SK-N-DZ (cell line): Measurements from ENCODE around the gene MCEMP1. TPM values are rescaled to one million over a fixed set of nuclear protein-coding genes. Genes with fewer than 3 reads are reported as not detected.

Experiments
- DNase-seq: peaks from one replicate; pipeline ENCODE4 v3.0.0-alpha.2; 2015; ENCODE audit warnings: low spot score
- polyA plus RNA-seq, 2 experiments: library from polyadenylated mRNA; depleted of rRNA; stranded (reverse); fragments of >200 nt; gene quantifications; 2 replicates each; pipeline ENCODE4 v1.2.3, GENCODE V29; 2014

Gene MCEMP1, protein sequence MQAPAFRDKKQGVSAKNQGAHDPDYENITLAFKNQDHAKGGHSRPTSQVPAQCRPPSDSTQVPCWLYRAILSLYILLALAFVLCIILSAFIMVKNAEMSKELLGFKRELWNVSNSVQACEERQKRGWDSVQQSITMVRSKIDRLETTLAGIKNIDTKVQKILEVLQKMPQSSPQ
- polyA plus RNA-seq (2014; cell fraction: cytosol; rRNA removed) = not detected in 2 replicates
- not detected in 2 replicates for polyA plus RNA-seq (2014; cell fraction: nucleus; rRNA removed)

DNA sequence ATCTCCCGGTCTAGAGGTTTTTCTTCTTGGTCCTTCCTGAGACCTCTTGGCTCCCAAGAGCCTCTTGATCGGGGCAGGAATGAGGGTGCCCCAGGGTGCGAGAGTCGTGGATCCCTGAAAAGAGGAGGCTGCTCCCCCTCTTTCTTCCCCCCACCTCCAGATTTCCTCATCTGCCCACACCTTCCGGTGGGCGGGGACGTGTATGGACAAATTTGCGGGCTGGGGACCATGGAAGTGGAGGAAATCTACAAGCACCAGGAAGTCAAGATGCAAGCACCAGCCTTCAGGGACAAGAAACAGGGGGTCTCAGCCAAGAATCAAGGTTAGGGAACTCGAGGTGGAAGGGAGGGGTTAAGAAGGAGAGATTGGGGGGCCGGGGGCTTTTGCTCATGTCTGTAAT, at the start of gene MCEMP1:
MCEMP1 (plus strand) TSS at position 237 of the 400 bp plus-strand sequence; CDS start at position 268, 31 bp downstream.
- no peak for DNase-seq

DNA sequence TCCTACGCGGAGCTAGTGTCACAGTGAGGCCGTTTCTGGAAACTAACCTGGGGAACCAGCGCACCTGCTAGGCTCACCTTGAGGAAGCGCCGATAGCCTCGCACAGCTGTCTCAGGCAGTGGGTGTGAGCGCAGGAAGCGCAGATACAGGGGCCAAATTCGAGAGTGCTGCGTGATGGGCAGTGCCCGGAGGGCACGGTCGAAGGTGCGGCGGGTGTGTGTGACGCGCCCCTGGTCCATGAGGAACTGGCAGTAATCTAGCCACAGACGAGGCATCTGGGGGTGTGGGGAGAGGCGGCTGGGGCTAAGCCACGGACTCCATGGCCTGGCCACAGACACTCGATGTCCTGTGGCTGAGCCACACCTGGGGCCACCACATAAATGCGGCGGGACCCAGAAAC, 49.7 kb upstream of the MCEMP1 start:
- DNase-seq = no peak

DNA sequence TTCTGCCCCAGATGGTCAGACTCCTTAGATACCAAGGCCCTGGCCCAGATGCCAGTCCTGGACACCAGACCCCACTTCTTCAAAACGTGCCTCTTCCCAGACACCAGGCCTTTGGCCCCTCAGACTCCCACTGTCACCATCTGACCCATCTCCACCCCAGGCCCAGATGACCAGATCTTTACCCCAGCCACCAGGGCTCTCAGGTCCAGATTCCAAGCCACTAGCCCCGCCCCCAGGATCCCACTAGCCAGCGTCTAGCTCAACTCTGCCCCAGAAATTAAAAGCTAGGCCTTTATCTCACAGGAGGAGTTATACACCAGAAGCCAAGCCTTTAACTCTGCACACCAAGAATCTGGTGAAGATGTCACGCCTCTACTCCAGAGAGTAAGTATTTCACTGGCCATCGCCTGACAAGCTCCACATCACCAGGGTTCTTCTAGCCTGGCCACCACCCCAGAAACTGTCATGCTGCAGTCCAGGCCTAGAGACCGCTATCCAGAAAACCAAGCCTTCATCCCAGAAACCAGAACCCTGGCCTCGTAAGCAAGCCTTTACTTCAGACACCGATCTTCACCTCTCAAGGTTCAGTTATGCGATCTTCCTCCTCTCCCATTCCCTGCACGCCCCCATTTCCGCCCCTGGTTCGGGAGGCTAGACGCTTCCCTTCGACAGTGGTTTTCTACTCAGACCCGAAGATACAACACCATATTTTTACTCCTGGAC, 48.1 kb upstream of the MCEMP1 start:
- no peak for DNase-seq

DNA sequence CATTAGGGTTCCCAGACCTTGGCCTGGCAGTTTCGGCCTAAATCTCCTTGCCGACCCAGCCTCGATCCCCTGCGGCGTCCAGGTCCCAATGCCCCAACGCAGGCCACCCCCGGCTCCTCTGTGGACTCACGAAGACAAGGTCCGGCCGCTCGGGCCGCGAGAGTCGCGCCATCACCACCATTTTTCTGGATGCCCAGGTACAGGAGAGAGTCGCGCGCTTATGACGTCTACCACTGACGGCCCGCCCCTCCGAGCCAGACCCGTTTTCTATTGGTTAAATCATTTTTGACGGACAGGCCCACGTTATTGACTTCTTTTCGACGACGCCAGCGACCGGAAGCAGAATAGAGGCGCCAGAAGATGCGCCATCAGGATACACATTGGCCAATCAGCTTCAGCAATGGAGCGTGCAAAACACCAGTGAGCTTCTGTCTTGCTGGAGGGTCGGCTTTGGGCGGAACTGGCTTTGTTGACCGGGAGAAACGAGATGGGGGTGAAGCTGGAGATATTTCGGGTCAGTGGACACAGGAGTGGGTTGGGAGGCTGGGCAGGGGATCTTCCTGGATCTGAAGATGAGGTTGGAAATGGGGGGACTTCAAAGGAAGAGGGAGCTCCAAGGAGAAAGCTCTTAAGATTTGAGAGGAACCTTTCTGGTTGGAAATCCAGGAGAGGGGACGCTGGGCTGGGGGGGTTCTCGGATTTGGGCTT, 47.4 kb upstream of the MCEMP1 start, which contains the start of the genes PET100 and XAB2:
PET100 (plus strand) TSS at position 447 of the 708 bp plus-strand sequence; CDS start at position 488, 41 bp downstream.
XAB2 (minus strand) TSS at position 199 of the 708 bp plus-strand sequence; CDS start at position 181, 18 bp downstream.
- peak; percentile 98 for DNase-seq

DNA sequence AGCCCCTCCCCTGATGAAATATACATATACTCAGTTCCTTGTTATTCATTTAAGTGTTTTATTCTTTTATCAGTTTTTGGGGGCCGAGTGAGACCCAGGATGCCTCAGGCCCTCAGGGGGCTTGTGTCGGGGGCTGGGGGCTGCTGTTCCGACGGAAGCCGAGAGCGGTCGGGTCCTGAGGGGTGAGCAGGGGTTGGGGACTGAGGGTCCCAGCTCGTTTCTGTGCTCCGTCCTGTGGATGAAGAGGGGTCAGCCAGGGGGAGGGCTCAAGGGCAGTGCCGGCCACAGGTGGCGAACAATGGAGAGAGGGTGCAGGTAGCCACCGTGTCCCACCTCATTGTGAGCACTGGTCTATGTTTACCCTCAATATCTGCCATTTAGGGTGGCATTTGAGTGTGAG, 45.3 kb upstream of the MCEMP1 start:
- DNase-seq = no peak

DNA sequence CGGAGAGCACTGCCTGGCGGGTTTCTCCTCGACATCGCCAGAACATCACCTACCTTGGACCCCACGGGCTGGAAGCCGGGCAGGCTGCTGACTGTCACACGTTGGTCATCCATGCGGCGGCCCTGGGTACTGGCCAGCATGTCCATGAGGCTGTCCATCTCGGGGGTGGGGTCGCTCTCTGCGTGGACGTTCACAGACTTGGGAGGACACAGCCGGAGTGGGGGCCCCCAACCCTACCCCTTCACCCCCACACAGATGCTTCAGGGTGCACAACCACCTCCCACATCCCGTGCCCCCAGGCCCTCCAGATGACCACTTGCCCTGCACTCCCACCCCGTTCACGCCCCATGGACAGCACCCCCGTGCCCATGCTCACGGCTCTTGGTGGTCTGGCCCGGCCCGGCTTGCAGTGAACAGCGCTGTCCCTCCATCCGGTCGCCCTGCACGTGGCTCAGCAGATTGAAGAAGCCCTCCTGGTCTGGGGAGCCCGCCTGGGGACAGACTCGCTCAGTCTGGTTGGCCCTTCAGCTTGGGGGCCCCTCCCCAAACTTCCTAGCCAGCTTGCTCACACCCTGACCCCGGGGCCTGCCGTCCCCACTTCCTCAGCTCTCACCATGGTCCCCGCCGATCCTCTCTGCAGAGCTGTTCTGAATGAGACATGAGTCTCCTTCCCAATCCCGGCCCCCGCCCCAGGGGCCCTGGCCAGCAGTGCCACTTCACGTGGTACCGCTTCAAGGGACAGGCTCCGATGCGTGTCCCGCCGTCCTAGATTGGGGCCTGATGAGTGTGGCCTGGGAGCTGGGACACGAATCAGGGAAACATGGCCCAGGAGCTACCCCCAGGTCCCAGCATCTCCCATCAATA, 44.3 kb upstream of the MCEMP1 start:
- no peak for DNase-seq

DNA sequence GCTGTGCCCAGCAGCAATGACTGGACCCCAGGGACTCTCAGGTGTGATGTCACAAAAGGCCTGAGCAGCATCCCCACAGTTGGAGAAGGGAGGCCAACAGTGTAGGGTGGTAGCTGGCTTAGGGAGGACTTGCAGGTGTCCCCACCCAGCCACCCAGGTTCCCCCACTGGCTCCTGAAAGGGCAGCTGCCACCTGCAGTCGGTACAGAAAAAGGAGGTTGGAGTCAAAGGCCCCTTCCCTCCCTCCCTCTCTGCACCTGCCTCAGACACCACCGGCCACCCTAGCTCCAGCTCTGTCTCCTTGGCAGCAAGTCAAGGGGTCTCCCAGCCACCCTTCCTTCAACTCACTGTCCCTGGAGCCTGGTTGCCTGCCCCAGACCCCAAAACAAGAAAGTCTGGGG, 43.2 kb upstream of the MCEMP1 start, which contains the start of gene PCP2:
PCP2 (minus strand) TSS at position 22 of the 400 bp plus-strand sequence. CDS start 262 bp downstream, outside the sequence.
- no peak for DNase-seq

DNA sequence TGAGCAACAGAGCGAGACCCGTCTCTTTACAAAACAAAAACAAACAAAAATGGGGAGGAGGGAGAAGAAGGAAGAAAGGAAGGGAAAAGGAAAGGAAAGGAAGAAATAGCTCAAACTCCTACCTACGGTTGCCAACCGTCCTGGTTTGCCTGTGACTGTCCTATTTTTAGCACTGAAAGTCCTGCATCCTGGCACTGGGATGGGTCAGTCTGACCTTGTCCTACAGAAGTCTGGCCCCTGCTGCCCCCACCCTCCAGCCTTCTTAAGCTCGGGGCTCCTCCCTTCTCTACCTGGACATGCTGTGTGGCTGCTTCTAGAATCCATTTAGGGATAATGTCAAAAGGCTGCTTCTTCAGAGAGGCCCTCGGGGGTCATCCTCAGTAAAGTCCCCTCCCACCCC, 41.2 kb upstream of the MCEMP1 start:
- DNase-seq = no peak

DNA sequence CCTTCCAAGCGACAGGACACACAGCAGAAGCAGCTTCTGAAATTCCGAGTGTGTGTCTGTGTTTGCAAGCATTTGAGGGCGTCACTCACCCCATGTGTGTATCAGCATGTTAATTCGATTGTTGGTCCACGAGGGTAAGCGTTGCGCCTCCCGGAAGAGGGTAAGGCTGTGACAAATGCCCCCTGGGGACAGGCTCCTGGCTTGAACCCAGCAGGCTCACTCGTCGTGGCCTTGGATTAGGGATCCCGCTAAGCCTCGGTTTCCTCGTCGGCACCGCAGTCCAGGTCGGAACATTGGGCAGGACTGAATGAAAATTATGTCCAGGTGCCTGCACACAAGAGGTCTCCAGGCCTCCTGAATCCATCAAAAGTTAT, 40.6 kb upstream of the MCEMP1 start:
- no peak for DNase-seq

DNA sequence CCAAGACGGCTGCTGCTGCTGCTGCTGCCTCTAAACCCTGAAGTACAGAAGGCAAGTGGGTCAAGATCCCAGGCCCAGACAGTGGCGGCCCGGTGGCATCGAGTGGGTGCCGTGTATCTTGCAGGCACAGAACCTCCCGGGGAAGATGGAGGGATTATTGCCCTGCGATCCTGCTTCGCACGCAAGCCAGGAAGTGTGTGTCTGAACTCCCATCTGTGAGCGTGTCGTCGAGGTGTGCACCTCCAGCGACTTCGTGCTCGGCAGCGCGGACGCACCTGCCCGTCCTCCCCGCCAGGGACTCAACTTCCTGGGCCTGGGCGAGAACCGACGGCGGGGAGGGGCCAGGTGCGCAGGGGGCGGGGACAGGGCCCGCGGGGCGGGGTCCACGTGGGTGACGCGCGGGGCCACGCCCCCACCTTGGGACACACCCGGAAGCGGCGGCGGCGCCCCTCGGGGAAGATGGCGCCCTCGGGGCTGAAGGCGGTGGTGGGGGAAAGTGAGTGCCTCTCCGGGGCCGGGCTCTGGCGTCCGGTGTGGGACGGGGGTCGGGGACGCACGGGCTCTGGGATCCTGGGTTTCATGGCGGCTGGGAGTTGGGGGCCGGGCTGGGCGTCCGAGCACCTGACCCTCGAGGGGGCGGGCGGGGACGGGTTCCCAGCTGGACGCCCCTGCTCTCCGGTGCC, 40.1 kb upstream of the MCEMP1 start, which contains the start of gene STXBP2:
STXBP2 (plus strand) TSS at position 420 of the 683 bp plus-strand sequence; CDS start at position 460, 40 bp downstream.
- DNase-seq = no peak

DNA sequence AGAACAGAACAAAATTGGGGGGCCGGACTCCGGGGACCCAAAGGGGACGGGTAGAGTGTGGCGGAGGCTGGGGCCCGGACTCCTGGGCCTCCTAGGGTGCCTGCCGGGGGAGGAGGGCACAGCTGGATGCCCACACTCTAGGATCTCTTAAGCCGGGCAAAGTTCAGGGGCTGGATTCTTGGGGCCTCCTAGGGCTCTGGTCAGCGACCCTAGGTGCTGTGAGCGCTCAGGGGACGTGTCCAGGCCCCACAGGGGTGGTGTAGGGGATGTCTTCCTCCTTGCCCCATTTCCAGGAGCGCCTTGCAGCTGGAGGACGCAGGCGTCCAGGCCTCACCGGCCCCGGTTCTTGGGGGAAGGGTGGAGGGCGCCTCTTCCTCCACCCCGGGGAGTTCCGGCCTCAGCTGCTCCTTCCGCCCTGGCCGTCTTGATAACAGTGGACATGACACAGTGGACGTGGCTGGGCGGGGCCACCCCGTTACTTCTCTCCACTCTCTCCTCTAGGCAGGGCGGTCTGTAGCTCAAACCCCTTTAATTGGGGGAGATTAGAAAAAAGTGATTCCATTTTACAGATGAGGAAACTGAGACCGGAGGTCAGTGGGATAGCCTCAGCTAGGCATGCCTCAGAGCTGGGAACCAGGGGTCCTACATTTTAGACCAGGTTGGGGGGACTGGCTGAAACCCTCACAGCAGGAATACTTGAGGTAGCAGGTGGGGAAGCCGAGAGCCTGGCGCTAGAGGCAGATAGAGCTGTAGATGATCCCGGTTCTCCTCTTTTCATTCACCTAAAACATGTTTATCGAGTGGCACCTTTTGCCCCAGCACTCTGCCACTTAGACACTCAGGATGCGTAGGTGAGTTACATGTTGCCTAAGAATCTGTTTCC, 39.3 kb upstream of the MCEMP1 start:
- no peak for DNase-seq

DNA sequence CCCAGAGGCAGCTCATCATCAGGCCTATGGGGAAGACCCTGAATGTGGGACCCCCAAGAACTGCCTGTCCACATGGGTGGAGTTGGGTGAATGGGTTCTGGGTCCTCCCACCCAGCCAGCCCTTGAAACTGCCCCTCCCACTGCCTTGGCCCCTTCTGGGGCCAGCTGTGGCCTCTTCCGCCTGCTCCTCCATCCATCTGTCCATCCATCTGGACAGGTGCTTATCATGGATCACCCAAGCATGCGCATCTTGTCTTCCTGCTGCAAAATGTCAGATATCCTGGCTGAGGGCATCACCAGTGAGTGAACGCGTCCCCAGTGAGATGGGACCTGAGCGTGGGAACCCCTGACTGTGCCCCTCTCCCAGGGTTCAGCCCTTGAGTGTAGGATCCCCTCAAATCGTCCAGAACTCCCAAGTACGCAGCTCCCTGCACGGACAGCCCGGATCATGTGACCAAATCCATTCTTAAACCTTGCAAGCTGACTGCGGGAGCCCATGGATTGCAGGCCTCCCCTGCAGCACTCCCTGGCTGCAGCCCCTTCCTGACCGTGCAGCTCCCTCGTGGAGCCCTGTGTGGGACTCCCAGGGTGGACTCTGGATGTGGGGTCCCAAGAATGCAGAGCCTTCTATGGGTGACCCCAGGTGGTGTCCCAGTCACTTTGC, 38.0 kb upstream of the MCEMP1 start:
- DNase-seq = no peak

DNA sequence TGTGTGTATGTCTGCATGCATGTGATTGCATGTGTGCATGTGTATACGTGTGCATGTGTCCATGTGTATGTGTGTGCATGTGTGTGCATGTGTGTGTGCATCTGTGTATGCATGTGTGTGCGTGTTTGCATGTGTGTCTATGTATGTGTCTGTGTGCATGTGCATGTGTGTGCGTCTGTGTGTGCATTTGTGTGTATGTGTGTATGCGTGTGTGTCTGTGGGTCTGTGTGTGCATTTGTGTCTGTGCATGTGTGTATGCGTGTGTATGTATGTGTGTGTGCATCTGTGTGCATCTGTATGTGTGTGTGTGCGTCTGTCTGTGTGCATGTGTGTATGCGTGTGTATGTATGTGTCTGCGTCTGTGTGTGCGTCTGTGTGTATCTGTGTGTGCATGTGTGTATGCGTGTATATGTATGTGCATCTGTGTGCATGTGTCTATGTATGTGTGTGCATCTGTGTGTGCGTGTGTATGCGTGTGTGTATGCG, 37.0 kb upstream of the MCEMP1 start:
- DNase-seq = no peak

DNA sequence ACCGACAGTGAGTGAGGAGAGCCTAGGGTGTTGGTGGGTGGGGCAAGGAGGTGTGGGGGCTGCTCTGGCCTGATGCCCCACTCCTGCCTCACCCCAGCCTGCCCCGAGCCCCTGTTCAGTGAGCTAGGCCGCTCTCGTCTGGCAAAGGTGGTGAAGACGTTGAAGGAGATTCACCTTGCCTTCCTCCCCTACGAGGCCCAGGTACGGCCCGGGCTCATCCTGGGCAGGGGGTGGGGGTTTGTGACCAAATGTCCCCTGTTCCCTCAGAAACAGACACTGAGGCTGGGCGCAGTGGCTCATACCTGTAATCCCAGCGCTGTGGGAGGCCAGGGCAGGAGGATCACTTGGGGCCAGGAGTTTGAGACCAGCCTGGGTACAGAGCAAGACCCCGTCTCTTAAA, 36.1 kb upstream of the MCEMP1 start:
- no peak for DNase-seq

DNA sequence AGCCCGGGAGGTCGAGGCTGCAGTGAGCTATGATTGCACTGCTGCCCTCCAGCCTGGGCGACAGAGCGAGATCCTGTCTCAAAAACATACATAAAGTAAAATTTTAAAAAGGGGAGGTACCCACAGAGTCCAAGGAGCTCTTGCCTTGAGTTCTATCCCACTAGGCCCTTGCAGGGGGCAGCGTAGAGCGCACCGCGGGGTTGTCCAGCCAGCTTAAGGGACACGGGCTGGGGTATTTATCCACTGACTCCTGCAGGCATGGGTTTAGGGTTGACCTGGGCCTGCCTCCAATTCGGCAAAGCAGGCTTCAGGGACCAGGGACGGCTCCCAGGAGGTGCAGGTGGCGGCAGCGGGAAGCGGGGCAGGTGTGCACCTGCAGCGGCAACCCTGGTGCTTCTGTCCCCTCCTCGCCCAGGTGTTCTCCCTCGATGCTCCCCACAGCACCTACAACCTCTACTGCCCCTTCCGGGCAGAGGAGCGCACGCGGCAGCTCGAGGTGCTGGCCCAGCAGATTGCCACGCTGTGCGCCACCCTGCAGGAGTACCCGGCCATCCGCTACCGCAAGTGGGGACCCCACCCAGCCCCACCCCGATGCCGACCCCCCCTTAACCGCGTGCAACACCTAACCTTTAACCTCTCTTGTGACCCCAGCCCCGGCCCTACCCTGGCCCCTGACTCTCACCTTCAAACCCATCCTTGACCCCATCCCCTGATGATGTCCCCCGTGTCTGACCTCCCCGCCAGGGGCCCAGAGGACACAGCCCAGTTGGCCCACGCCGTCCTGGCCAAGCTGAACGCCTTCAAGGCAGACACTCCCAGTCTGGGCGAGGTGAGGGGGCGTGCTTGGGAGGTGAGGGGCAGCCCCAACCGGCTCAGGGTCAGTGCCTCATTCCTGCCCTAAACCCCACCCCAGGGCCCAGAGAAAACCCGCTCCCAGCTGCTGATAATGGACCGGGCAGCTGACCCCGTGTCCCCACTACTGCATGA, 35.3 kb upstream of the MCEMP1 start:
- DNase-seq = no peak

DNA sequence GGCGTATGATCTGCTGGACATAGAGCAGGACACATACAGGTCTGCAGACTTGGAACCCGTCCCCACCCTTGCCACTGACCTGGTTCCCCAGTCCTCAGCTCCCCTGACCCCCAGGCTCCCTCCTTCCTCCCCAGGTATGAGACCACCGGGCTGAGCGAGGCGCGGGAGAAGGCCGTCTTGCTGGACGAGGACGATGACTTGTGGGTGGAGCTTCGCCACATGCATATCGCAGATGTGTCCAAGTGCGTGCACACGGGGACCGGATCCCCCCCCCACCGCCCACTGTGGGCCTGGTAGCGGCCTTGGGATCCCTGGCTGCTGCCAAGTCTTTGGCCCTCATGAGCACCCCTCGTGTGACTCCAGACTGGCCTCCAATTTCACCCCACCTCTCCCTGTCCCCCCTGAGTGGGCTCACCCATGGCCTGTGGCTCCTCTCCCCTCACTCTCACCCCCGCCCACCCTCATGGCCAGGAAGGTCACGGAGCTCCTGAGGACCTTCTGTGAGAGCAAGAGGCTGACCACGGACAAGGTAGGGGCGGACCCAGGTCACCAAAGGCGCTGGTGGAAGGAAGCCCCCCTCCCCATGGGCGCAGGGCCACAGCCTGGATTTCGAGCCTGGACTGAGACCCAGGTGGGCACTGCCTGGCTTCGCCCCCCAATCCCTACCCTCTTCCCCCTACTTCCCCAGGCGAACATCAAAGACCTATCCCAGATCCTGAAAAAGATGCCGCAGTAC, 34.4 kb upstream of the MCEMP1 start:
- no peak for DNase-seq

DNA sequence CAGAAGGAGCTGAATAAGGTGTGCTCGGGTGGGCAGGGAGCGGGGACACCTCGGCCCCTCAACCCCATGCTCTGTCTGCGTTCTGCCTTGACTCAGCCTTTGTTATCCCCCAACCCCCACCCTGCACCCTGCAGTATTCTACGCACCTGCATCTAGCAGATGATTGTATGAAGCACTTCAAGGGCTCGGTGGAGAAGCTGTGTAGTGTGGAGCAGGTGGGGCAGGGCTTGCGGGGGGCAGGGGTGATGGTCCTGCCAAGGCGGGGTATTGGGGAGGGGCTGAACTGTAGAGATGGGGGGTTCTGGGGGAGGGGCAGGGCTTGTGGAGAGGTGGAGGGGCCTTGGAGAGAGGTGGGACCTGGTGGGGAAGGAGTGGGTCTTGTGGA, 33.9 kb upstream of the MCEMP1 start:
- DNase-seq = no peak
